ENCODE results near the gene MMD2. TPM values are rescaled to one million over a fixed set of nuclear protein-coding genes. Genes with fewer than 3 reads are reported as not detected.

The MMD2 gene
- total RNA-seq, 2 experiments from 2014 or later: not detected

GRCh38 chr7:4866528-4867496 lies 92.2 kb downstream of the MMD2 start:
- Mint-ChIP-seq H3K9me3 (ENCODE audit: low read depth) (peaks cover 3% of the 10 kb centered on the region), H3K27me3 (peaks cover 53% of the 10 kb centered on the region), H3K27ac (no peak overlapping the region), H3K4me3 (no peak overlapping the region), H3K36me3 (peaks cover 2% of the 10 kb centered on the region), H3K4me1 (peaks cover 12% of the 10 kb centered on the region)
- CTCF ChIA-PET: interaction anchor here (1.0 kb wide), 1 partner anchor 240 kb away, joined by 3 read pairs; no protein-coding TSS in a partner anchor
- DNase-seq (no peak), ATAC-seq (no peak)

GRCh38 chr7:4862156-4862555 lies 96.8 kb downstream of the MMD2 start:
- Mint-ChIP-seq H3K27ac (no peak overlapping the region), H3K36me3 (peaks cover 2% of the 10 kb centered on the region), H3K27me3 (peaks cover 73% of the 10 kb centered on the region), H3K4me1 (no peaks in the 10 kb centered on the region), H3K4me3 (peak overlapping the region; percentile 27), H3K9me3 (ENCODE audit: low read depth) (peaks cover 3% of the 10 kb centered on the region)
- CTCF ChIA-PET: interaction anchor here (1.0 to 1.6 kb wide), 2 partner anchors 13 to 32 kb away, joined by 3 to 4 read pairs; no protein-coding TSS in a partner anchor
- ATAC-seq (no peak), DNase-seq (no peak)

- Mint-ChIP-seq H3K9me3 (ENCODE audit: low read depth) (peaks cover 3% of the 10 kb centered on the region), H3K36me3 (peaks cover 2% of the 10 kb centered on the region), H3K27ac (no peak within 1 kb of the TSS), H3K4me1 (no peaks in the 10 kb centered on the region), H3K27me3 (peaks cover 76% of the 10 kb centered on the region), H3K4me3 (peak within 1 kb of the TSS; percentile 27)
- DNase-seq (no peak), ATAC-seq (peak; percentile 33)
- CTCF ChIA-PET: interaction anchor here (1.0 kb wide), 1 partner anchor 12 kb away, joined by 3 read pairs; no protein-coding TSS in a partner anchor
These were observed 97.3 kb downstream of the MMD2 start, which contains the start of gene PAPOLB for GRCh38 chr7:4861673-4862072. Gene PAPOLB (minus strand): TSS chr7:4862030. CDS start chr7:4861810, 220 bp downstream.

- H3K27ac Mint-ChIP-seq: no peak overlapping the region
- no peak for DNase-seq
These were observed 97.8 kb downstream of the MMD2 start for GRCh38 chr7:4861227-4861626.

GRCh38 chr7:4857189-4857588 lies 101.8 kb downstream of the MMD2 start:
- ATAC-seq: no peak
- Mint-ChIP-seq H3K4me1 (no peaks in the 10 kb centered on the region), H3K4me3 (no peak overlapping the region), H3K9me3 (ENCODE audit: low read depth) (no peaks in the 10 kb centered on the region), H3K27ac (no peak overlapping the region), H3K36me3 (no peaks in the 10 kb centered on the region), H3K27me3 (peaks cover 50% of the 10 kb centered on the region)
- DNase-seq: no peak
- CTCF ChIA-PET: no interaction called here

More at GRCh38 chr7:4861227-4861626, 97.8 kb downstream of the MMD2 start:
- no peak for ATAC-seq
- peaks cover 79% of the 10 kb centered on the region for H3K27me3 Mint-ChIP-seq
- H3K9me3 Mint-ChIP-seq (ENCODE audit: low read depth): peaks cover 3% of the 10 kb centered on the region
- H3K4me1 Mint-ChIP-seq: no peaks in the 10 kb centered on the region
- H3K36me3 Mint-ChIP-seq: peaks cover 2% of the 10 kb centered on the region
- CTCF ChIA-PET: no interaction called here
- peak overlapping the region; percentile 27 for H3K4me3 Mint-ChIP-seq

- Mint-ChIP-seq H3K9me3 (ENCODE audit: low read depth) (no peaks in the 10 kb centered on the region), H3K27me3 (peaks cover 46% of the 10 kb centered on the region), H3K36me3 (no peaks in the 10 kb centered on the region), H3K27ac (no peak overlapping the region), H3K4me3 (no peak overlapping the region), H3K4me1 (peaks cover 5% of the 10 kb centered on the region)
- no peak for ATAC-seq
- no peak for DNase-seq
- CTCF ChIA-PET: interaction anchor here (1.2 kb wide), 1 partner anchor 58 kb away, joined by 4 read pairs; no protein-coding TSS in a partner anchor
These were observed 102.5 kb downstream of the MMD2 start for GRCh38 chr7:4856336-4857057.

Other genes starting within 250 kb of the MMD2 start
- gene AP5Z1, start 183.6 kb downstream of the MMD2 start, total RNA-seq: 10 to 100 TPM; 51.2 to 57.5 TPM
- gene PAPOLB, start 97.2 kb downstream of the MMD2 start, total RNA-seq: under 1 TPM in 1 of 2 experiments, not detected in 1; 0.06 TPM
- gene RADIL, start 75.5 kb downstream of the MMD2 start, total RNA-seq: under 1 TPM in 1 of 2 experiments, not detected in 1; 0.12 TPM
- 10 to 100 TPM; 11.0 to 11.9 TPM for gene RBAK, start 86.7 kb upstream of the MMD2 start, total RNA-seq
- gene WIPI2, start 231.0 kb upstream of the MMD2 start, total RNA-seq: 10 to 100 TPM; 44.0 to 49.7 TPM

Data from activated CD8-positive, alpha-beta memory T cell treated with anti-CD3 and anti-CD28 coated beads, Interleukin-2, amount 10 ng/mL, durations not matched to agents 7 days and 5 days (primary cell).